CD14-positive monocyte (primary cell): ENCODE data around the gene PNISR. TPM values are rescaled to one million over a fixed set of nuclear protein-coding genes. Genes with fewer than 3 reads are reported as not detected.
A peak's percentile ranks its signal among the peaks of the same experiment; 100 is the strongest.
"Not testable (repeated sequence)": the region's sequence is repeated elsewhere in the genome, so short reads cannot be mapped to it uniquely, and the experiment has no call there.

Source experiments
- DNase-seq, 3 donors: peaks; one replicate each; pipeline ENCODE4 v3.0.0-alpha.2; 2011 to 2022
- H2AFZ ChIP-seq: 2 replicates; pipeline ENCODE4 v1.6.0; 2012; ENCODE audit warnings: mild to moderate bottlenecking, low read depth, low read length, inconsistent platforms; ENCODE audit not compliant: insufficient read depth, poor library complexity, severe bottlenecking
- H3K27ac ChIP-seq, 2 donors: 1 replicate in 1 of 2; 2 replicates in 1 of 2; pipeline ENCODE4 v1.5.1; 2012 to 2013; ENCODE audit warnings: low read length in 2 of 2, control low read depth in 1 of 2, inconsistent platforms in 1 of 2, low read depth in 1 of 2, mild to moderate bottlenecking in 1 of 2
- H3K27me3 ChIP-seq, 2 donors: one replicate each; pipeline versions ENCODE4 v1.6.0 to v1.6.1; 2011 to 2013; ENCODE audit warnings: low read length in 2 of 2; ENCODE audit not compliant: control insufficient read depth in 2 of 2, insufficient read depth in 2 of 2
- H3K36me3 ChIP-seq, 2 donors: replicated peaks in 1 of 2; 1 replicate in 1 of 2; 2 replicates in 1 of 2; pipeline versions ENCODE4 v1.5.1 to v1.6.1; 2012 to 2013; ENCODE audit warnings: low read length in 2 of 2, control low read depth in 1 of 2, inconsistent platforms in 1 of 2, mild to moderate bottlenecking in 1 of 2; ENCODE audit not compliant: insufficient read depth in 2 of 2, control insufficient read depth in 1 of 2
- H3K4me1 ChIP-seq, 2 donors: 1 replicate in 1 of 2; 2 replicates in 1 of 2; pipeline versions ENCODE4 v1.5.1 to v1.6.1; 2012 to 2013; ENCODE audit warnings: low read length in 2 of 2, control low read depth in 1 of 2, inconsistent platforms in 1 of 2, mild to moderate bottlenecking in 1 of 2, moderate library complexity in 1 of 2; ENCODE audit not compliant: insufficient read depth in 2 of 2, control insufficient read depth in 1 of 2
- H3K4me2 ChIP-seq: replicated peaks from 2 replicates; pipeline ENCODE3; 2012; ENCODE audit warnings: low read length, moderate library complexity, mild to moderate bottlenecking; ENCODE audit not compliant: poor library complexity, severe bottlenecking; ENCODE audit errors: extremely low read depth
- H3K4me3 ChIP-seq, 3 experiments: fragments of 200-600 bp in 1 of 3; sonication (generic) in 1 of 3; replicated peaks in 1 of 3; 1 replicate in 2 of 3; 2 replicates in 1 of 3; pipeline ENCODE4 v1.5.1; 2011 to 2013; ENCODE audit warnings: low read length in 3 of 3, mild to moderate bottlenecking in 3 of 3, control low read depth in 2 of 3, low read depth in 2 of 3, inconsistent platforms in 1 of 3, moderate library complexity in 1 of 3
- H3K79me2 ChIP-seq: 2 replicates; pipeline ENCODE4 v1.6.0; 2012; ENCODE audit warnings: mild to moderate bottlenecking, control low read depth, inconsistent platforms, low read length, moderate library complexity; ENCODE audit not compliant: insufficient read depth
- H3K9ac ChIP-seq: 2 replicates; pipeline ENCODE4 v1.6.0; 2017; ENCODE audit warnings: low read length, mild to moderate bottlenecking; ENCODE audit not compliant: insufficient read depth, poor library complexity, severe bottlenecking
- H3K9me3 ChIP-seq, 2 donors: replicated peaks in 1 of 2; 1 replicate in 1 of 2; 2 replicates in 1 of 2; pipeline versions ENCODE4 v1.5.1 to v1.6.1; 2012 to 2013; ENCODE audit warnings: low read length in 2 of 2, control low read depth in 1 of 2; ENCODE audit not compliant: control insufficient read depth in 1 of 2, insufficient read depth in 1 of 2
- H4K20me1 ChIP-seq: 2 replicates; pipeline ENCODE4 v1.6.0; 2012; ENCODE audit warnings: mild to moderate bottlenecking, low read length, control low read depth, moderate library complexity; ENCODE audit not compliant: insufficient read depth
- H3K27ac Mint-ChIP-seq, 7 donors: one replicate each; pipeline ENCODE4 v1.8.0; 2020; ENCODE audit warnings: mild to moderate bottlenecking in 7 of 7, mixed read lengths in 7 of 7, moderate library complexity in 6 of 7, inconsistent platforms in 2 of 7
- H3K27me3 Mint-ChIP-seq, 3 donors: one replicate each; pipeline ENCODE4 v1.8.0; 2021 to 2022; ENCODE audit warnings: low read depth in 3 of 3, mild to moderate bottlenecking in 3 of 3, mixed read lengths in 3 of 3, moderate library complexity in 3 of 3, inconsistent platforms in 1 of 3
- H3K36me3 Mint-ChIP-seq, 2 donors: one replicate each; pipeline ENCODE4 v1.8.0; 2020; ENCODE audit warnings: mixed read lengths in 2 of 2, inconsistent platforms in 1 of 2, mild to moderate bottlenecking in 1 of 2
- H3K4me1 Mint-ChIP-seq: one replicate; pipeline ENCODE4 v1.8.0; 2020; ENCODE audit warnings: mild to moderate bottlenecking, mixed read lengths
- H3K4me3 Mint-ChIP-seq, 2 donors: one replicate each; pipeline ENCODE4 v1.8.0; 2020; ENCODE audit warnings: mild to moderate bottlenecking in 2 of 2, mixed read lengths in 2 of 2, moderate library complexity in 1 of 2
- H3K9me3 Mint-ChIP-seq, 7 donors: one replicate each; pipeline ENCODE4 v1.8.0; 2020 to 2022; ENCODE audit warnings: mixed read lengths in 7 of 7, mild to moderate bottlenecking in 6 of 7, moderate library complexity in 6 of 7, inconsistent platforms in 2 of 7
- WGBS: methylation state at CpG from one replicate; pipeline ENCODE4 v1.1.5; 2013; ENCODE audit warnings: missing lambda C conversion rate; ENCODE audit not compliant: insufficient coverage; 5-methylcytosine and 5-hydroxymethylcytosine counted together
- intact Hi-C, 2 donors: fragments of 100-400 bp; cut with micrococcal nuclease; formaldehyde crosslinking; loops; one replicate each; pipeline versions ENCODE4 v1.15.0 to v1.15.1; 2023
- polyA plus RNA-seq, 3 donors: library from polyadenylated mRNA; depleted of rRNA in 1 of 3; unstranded in 2 of 3; stranded (reverse) in 1 of 3; fragments of 300-500 nt in 2 of 3; fragments of >200 nt in 1 of 3; fragmentation: Illumina TruSeq in 2 of 3; gene quantifications; 1 replicate in 2 of 3; 2 replicates in 1 of 3; pipeline ENCODE4 v1.2.3, GENCODE V29; 2012 to 2021
- TF ChIP-seq, protein P1 (sequence below): fragments of 200-600 bp; IDR thresholded peaks from one replicate; pipeline ENCODE4 v1.8.0; 2022; ENCODE audit warnings: antibody characterized with exemption, mild to moderate bottlenecking

Gene PNISR
- polyA plus RNA-seq, 3 donors = 28.9 to 75.4 (median 33.9) TPM

DNA sequence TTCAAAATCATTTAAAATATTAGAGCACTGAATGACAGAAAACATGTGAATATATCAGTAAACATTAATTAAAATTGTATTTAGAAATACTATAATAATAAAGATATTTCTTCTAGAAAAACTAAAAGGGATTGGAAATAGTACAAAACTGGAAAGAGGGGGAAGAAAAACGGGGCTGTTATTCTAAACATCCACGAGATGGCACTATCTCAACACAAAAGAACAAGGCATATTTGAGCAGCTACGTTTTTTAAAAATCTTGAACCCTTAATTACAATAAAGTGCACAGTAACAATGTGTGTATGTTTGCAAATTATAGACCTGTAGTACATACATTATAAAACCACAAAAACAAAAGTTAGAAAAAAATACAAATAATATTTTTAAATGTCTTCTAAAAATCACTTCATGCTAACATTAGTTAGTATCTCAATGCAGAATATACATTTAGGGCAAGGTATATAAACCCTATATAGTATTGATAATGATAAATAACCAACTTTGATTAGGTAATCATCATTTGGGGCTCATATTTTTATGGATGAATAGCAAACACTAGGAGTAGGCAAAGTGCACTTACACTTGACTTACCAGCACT lies 42.5 kb upstream of the PNISR start:
- Mint-ChIP-seq H3K4me3 (no peak overlapping the region), H3K4me1 (no peaks in the 10 kb centered on the region), H3K27ac (no peak overlapping the region), H3K27me3 (no peaks in the 10 kb centered on the region), H3K9me3 (no peaks in the 10 kb centered on the region), H3K36me3 (peaks cover 5 to 10% of the 10 kb centered on the region in 2 donors)
- Histone ChIP-seq H3K27ac (no peak overlapping the region), H3K4me1 (no peaks in the 10 kb centered on the region), H2AFZ (no peak overlapping the region), H4K20me1 (no peaks in the 10 kb centered on the region), H3K36me3 (no peaks in the 10 kb centered on the region), H3K79me2 (no peaks in the 10 kb centered on the region), H3K4me3 (no peak overlapping the region), H3K9ac (no peak overlapping the region), H3K4me2 (no peak overlapping the region), H3K9me3 (no peaks in the 10 kb centered on the region), H3K27me3 (no peaks in the 10 kb centered on the region)
- no CpG with 5 or more reads among the region's 3 CpGs for WGBS
- intact Hi-C loops = no loop called here
- TF ChIP-seq, protein P1, sequence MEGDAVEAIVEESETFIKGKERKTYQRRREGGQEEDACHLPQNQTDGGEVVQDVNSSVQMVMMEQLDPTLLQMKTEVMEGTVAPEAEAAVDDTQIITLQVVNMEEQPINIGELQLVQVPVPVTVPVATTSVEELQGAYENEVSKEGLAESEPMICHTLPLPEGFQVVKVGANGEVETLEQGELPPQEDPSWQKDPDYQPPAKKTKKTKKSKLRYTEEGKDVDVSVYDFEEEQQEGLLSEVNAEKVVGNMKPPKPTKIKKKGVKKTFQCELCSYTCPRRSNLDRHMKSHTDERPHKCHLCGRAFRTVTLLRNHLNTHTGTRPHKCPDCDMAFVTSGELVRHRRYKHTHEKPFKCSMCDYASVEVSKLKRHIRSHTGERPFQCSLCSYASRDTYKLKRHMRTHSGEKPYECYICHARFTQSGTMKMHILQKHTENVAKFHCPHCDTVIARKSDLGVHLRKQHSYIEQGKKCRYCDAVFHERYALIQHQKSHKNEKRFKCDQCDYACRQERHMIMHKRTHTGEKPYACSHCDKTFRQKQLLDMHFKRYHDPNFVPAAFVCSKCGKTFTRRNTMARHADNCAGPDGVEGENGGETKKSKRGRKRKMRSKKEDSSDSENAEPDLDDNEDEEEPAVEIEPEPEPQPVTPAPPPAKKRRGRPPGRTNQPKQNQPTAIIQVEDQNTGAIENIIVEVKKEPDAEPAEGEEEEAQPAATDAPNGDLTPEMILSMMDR = peak; percentile 89
- DNase-seq = peak; percentile 2 to 24 (median 10)

DNA sequence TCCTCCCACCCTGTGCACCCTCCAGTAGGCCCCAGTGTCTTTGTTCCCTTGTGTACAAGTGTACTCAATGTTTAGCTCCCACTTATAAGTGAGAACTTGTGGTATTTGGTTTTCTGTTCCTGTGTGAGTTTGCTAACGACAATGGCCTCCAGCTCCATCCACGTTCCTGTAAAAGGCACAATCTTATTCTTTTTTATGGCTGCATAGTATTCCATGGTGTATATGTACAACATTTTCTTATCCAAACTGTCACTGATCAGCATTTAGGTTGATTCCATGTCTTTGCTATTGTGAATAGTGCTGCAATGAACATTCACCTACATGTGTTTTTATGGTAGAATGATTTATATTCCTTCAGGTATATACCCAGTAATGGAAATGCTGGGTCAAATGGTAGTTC lies 34.0 kb upstream of the PNISR start:
- H3K27me3 ChIP-seq, H3K9ac ChIP-seq, H3K27me3 Mint-ChIP-seq, H3K27ac ChIP-seq, H3K79me2 ChIP-seq, H3K4me3 Mint-ChIP-seq, H3K36me3 ChIP-seq, H3K4me1 Mint-ChIP-seq, H3K4me1 ChIP-seq, H3K9me3 ChIP-seq, H4K20me1 ChIP-seq, intact Hi-C loops, H3K4me2 ChIP-seq, H3K36me3 Mint-ChIP-seq, H2AFZ ChIP-seq, H3K4me3 ChIP-seq, DNase-seq, H3K27ac Mint-ChIP-seq: not testable (repeated sequence)
- H3K9me3 Mint-ChIP-seq = peaks cover 2 to 17% (median 13%) of the 10 kb centered on the region in 7 donors
- WGBS = no CpG with 5 or more reads among the region's 2 CpGs
